HepG2 (cell line): ENCODE data around the gene DCT. TPM values are rescaled to one million over a fixed set of nuclear protein-coding genes. Genes with fewer than 3 reads are reported as not detected.

Experiments used
- ATAC-seq: fragments of 200-7000 bp; cut with Tn5 transposase; 3 replicates; pipeline ENCODE4 v1.9.1; 2020; ENCODE audit warnings: mild to moderate bottlenecking, moderate library complexity
- BruUV-seq: library from RNA; stranded (reverse); fragments of 400-500 nt; replicated peaks from 2 replicates; lab custom pipeline; 2021; lab: Mats Ljungman, UMichigan
- CTCF ChIA-PET: fragments of 300-600 bp; formaldehyde crosslinking; extraction: SDS; loops from one replicate; lab custom pipeline; 2021; ENCODE audit warnings: low total read pairs, inconsistent platforms, low intra/inter-chr PET ratio; lab: Yijun Ruan, JAX
- POLR2A ChIA-PET: fragments of 350-600 bp; sonication (Branson Sonifier 250); formaldehyde crosslinking; loops from one replicate; lab custom pipeline; 2020; ENCODE audit warnings: antibody characterized with exemption, inconsistent platforms; lab: Yijun Ruan, JAX
- DNase-seq: peaks from one replicate; pipeline ENCODE4 v3.0.0-alpha.2; 2015; ENCODE audit warnings: low spot score
- FAIRE-seq: peaks from 3 replicates; lab custom pipeline; 2011; peaks lifted over from hg19 to GRCh38; lab: Jason Lieb, UNC
- H2AFZ ChIP-seq: one replicate; pipeline ENCODE4 v1.6.1; 2011; ENCODE audit warnings: low read length, inconsistent platforms
- H3K27ac ChIP-seq: fragments of 300-600 bp; 3 replicates; pipeline ENCODE4 v1.8.0; 2011; ENCODE audit warnings: mixed run types, mild to moderate bottlenecking, mixed read lengths, low read length, inconsistent platforms; ENCODE audit not compliant: insufficient read depth; ENCODE audit errors: extremely low read length
- H3K27me3 ChIP-seq, 2 experiments: fragments of 200-600 bp in 1 of 2; 2 replicates in 1 of 2; 3 replicates in 1 of 2; pipeline versions ENCODE4 v1.6.0 to v1.8.0; 2011; ENCODE audit warnings: low read length in 2 of 2, mild to moderate bottlenecking in 2 of 2, moderate library complexity in 2 of 2, inconsistent platforms in 1 of 2; ENCODE audit not compliant: insufficient read depth in 2 of 2, control insufficient read depth in 1 of 2
- H3K36me3 ChIP-seq, 2 experiments: fragments of 200-600 bp in 1 of 2; replicated peaks in 1 of 2; 2 replicates in 1 of 2; 3 replicates in 1 of 2; pipeline versions ENCODE4 v1.5.1 to v1.8.0; 2011; ENCODE audit warnings: low read length in 2 of 2, inconsistent platforms in 1 of 2; ENCODE audit not compliant: insufficient read depth in 2 of 2, control insufficient read depth in 1 of 2
- H3K4me1 ChIP-seq: 2 replicates; pipeline ENCODE4 v1.5.1; 2012; ENCODE audit warnings: low read length, inconsistent platforms; ENCODE audit not compliant: insufficient read depth
- H3K4me2 ChIP-seq: 2 replicates; pipeline ENCODE4 v1.6.0; 2011; ENCODE audit warnings: low read depth, low read length, inconsistent platforms
- H3K4me3 ChIP-seq, 3 experiments: fragments of 200-600 bp in 1 of 3; sonication (generic), shearing (Covaris generic) in 1 of 3; replicated peaks in 1 of 3; 2 replicates each; pipeline ENCODE4 v1.5.1; 2011 to 2016; ENCODE audit warnings: low read length in 3 of 3, inconsistent platforms in 2 of 3, low read depth in 2 of 3, mild to moderate bottlenecking in 2 of 3, control low read depth in 1 of 3, mixed read lengths in 1 of 3; ENCODE audit not compliant: insufficient read depth in 1 of 3
- H3K79me2 ChIP-seq: one replicate; pipeline ENCODE4 v1.6.1; 2011; ENCODE audit warnings: low read length, inconsistent platforms; ENCODE audit not compliant: insufficient read depth
- H3K9ac ChIP-seq: 2 replicates; pipeline ENCODE4 v1.6.0; 2011; ENCODE audit warnings: mild to moderate bottlenecking, low read depth, low read length, inconsistent platforms; ENCODE audit not compliant: insufficient read depth
- H3K9me3 ChIP-seq: 2 replicates; pipeline ENCODE4 v1.5.1; 2012; ENCODE audit warnings: mild to moderate bottlenecking, low read length
- H4K20me1 ChIP-seq: 2 replicates; pipeline ENCODE4 v1.6.0; 2011; ENCODE audit warnings: inconsistent platforms, mild to moderate bottlenecking, low read length, moderate library complexity; ENCODE audit not compliant: insufficient read depth
- FOXM1 ChIP-seq: sonication (generic); formaldehyde crosslinking; IDR thresholded peaks from 2 replicates; pipeline ENCODE4 v1.5.0; 2020; ENCODE audit warnings: missing genetic modification reagents
- HMG20B ChIP-seq: conservative IDR thresholded peaks from 2 replicates; pipeline ENCODE4 v1.6.1; 2016; ENCODE audit warnings: missing genetic modification reagents, missing compliant biosample characterization
- SPEN ChIP-seq: sonication (generic); formaldehyde crosslinking; IDR thresholded peaks from 2 replicates; pipeline ENCODE4 v1.5.1; 2020; ENCODE audit warnings: low read depth, mild to moderate bottlenecking, missing genetic modification reagents
- TOE1 ChIP-seq: sonication (generic); formaldehyde crosslinking; IDR thresholded peaks from 2 replicates; pipeline ENCODE4 v1.4.0; 2020; ENCODE audit warnings: mild to moderate bottlenecking, missing genetic modification reagents
- ZBTB21 ChIP-seq: sonication (generic); formaldehyde crosslinking; IDR thresholded peaks from 2 replicates; pipeline ENCODE4 v1.4.0; 2020; ENCODE audit warnings: missing genetic modification reagents
- ZXDC ChIP-seq: sonication (generic); formaldehyde crosslinking; IDR thresholded peaks from 2 replicates; pipeline ENCODE4 v1.5.0; 2020; ENCODE audit warnings: mild to moderate bottlenecking, missing genetic modification reagents
- WGBS: methylation state at CpG from one replicate; pipeline ENCODE4 v1.1.6; 2017; ENCODE audit warnings: low lambda C conversion rate; 5-methylcytosine and 5-hydroxymethylcytosine counted together
- in situ Hi-C: cut with HindIII; loops from 2 replicates; pipeline ENCODE4 v1.10.0; 2017; ENCODE audit warnings: low pct_unique_long_range_greater_than_20kb; ENCODE audit not compliant: extremely low pct_ligation_motif_present
- intact Hi-C: fragments of 100-400 bp; cut with micrococcal nuclease; formaldehyde crosslinking; loops from one replicate; pipeline ENCODE4 v1.10.0; 2022; ENCODE audit not compliant: unreplicated experiment
- polyA plus RNA-seq, 8 experiments: library from polyadenylated mRNA; depleted of rRNA in 3 of 8; stranded (reverse) in 7 of 8; unstranded in 1 of 8; fragments of >200 nt; fragmentation: Illumina TruSeq in 4 of 8; extraction: Trizol in 4 of 8; gene quantifications; 2 replicates each; pipeline versions ENCODE4 v1.2.1 to v1.2.3, GENCODE V29; 2011 to 2016; ENCODE audit warnings: low read depth in 4 of 8, missing spikeins in 1 of 8, mixed read lengths in 1 of 8; ENCODE audit not compliant: insufficient read depth in 1 of 8
- total RNA-seq, 5 experiments: library from RNA; depleted of rRNA; stranded (reverse); fragments of >200 nt; fragmentation: Illumina TruSeq; extraction: Trizol; gene quantifications; 2 replicates each; pipeline ENCODE4 v1.2.3, GENCODE V29; 2016; ENCODE audit warnings: low read depth in 1 of 5
- TF ChIP-seq, protein P1 (sequence below): IDR thresholded peaks from 2 replicates; pipeline ENCODE4 v1.6.1; 2018; ENCODE audit warnings: missing genetic modification reagents, mild to moderate bottlenecking, missing compliant biosample characterization

The DCT gene
- total and polyA plus RNA-seq, 2 of the 13 experiments (the other 11 are each of a cell fraction or from before 2014, with no cell fraction given): not detected

- no TSS peak for BruUV-seq
- no peaks in the 10 kb centered on the region for H3K36me3 ChIP-seq
- no peak overlapping the region for H3K4me2 ChIP-seq
- in situ Hi-C loops (no loop called here), intact Hi-C loops (no loop called here)
- POLR2A ChIA-PET: no interaction called here
- CTCF ChIA-PET: no interaction called here
- WGBS: 5% methylated on average over 2 of the region's 2 CpGs
- ATAC-seq (no peak), FAIRE-seq (no peak), DNase-seq (no peak)
- no peak overlapping the region for H3K4me3 ChIP-seq
- no peaks in the 10 kb centered on the region for H3K4me1 ChIP-seq
- H3K9me3 ChIP-seq: no peaks in the 10 kb centered on the region
- H2AFZ ChIP-seq: no peak overlapping the region
- no peak overlapping the region for H3K9ac ChIP-seq
- H3K79me2 ChIP-seq: no peaks in the 10 kb centered on the region
- H4K20me1 ChIP-seq: no peaks in the 10 kb centered on the region
- H3K27ac ChIP-seq: no peak overlapping the region
- TF ChIP-seq ZBTB21 (no peak), ZXDC (CRISPR knock-in tag) (no peak), SPEN (CRISPR knock-in tag) (no peak), FOXM1 (CRISPR knock-in tag) (no peak), HMG20B (CRISPR knock-in tag) (no peak), TOE1 (CRISPR knock-in tag) (no peak)
- TF ChIP-seq, protein P1, sequence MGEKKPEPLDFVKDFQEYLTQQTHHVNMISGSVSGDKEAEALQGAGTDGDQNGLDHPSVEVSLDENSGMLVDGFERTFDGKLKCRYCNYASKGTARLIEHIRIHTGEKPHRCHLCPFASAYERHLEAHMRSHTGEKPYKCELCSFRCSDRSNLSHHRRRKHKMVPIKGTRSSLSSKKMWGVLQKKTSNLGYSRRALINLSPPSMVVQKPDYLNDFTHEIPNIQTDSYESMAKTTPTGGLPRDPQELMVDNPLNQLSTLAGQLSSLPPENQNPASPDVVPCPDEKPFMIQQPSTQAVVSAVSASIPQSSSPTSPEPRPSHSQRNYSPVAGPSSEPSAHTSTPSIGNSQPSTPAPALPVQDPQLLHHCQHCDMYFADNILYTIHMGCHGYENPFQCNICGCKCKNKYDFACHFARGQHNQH (CRISPR knock-in tag): no peak
- no peaks in the 10 kb centered on the region for H3K27me3 ChIP-seq
These were observed 24.1 kb downstream of the DCT start for GRCh38 chr13:94455414-94455813.
